ENCODE measurements around the gene ZMYND10. TPM values are rescaled to one million over a fixed set of nuclear protein-coding genes. Genes with fewer than 3 reads are reported as not detected.

Gene ZMYND10
- total and polyA plus RNA-seq, 9 of the 15 experiments (the other 6 are each of a cell fraction or from before 2014, with no cell fraction given): 0.20 to 2.8 (median 0.70) TPM

- TF ChIP-seq FOXA3 (CRISPR knock-in tag; conservative IDR thresholded peaks at IDR 0.05 in 1 of 2, IDR thresholded peaks at IDR 0.05 in 1 of 2): peak in 1 of 2 experiments; percentile 51; a peak in 1 of 4 replicates
- no peak for TF ChIP-seq ZFP1 (CRISPR knock-in tag; IDR thresholded peaks at IDR 0.05)
- TF ChIP-seq TBP (optimal IDR thresholded peaks at IDR 0.05; ENCODE audit: low read depth, low read length): no peak
- TF ChIP-seq NBN (IDR thresholded peaks at IDR 0.05; ENCODE audit: low read depth): no peak
- 0 out of 2 replicates have a peak, but pooled peaks have one; percentile 33 for TF ChIP-seq TARDBP (IDR thresholded peaks at IDR 0.05)
- TF ChIP-seq ADNP (tag; IDR thresholded peaks at IDR 0.05): no peak
- TF ChIP-seq, protein P1, sequence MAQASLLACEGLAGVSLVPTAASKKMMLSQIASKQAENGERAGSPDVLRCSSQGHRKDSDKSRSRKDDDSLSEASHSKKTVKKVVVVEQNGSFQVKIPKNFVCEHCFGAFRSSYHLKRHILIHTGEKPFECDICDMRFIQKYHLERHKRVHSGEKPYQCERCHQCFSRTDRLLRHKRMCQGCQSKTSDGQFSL (CRISPR knock-in tag; IDR thresholded peaks at IDR 0.05): no peak
- TF ChIP-seq, protein P1 (tag; IDR thresholded peaks at IDR 0.05): no peak
- TF ChIP-seq POLR2B (IDR thresholded peaks at IDR 0.05; ENCODE audit: low read depth, partially characterized antibody): peak; percentile 12
- no peak for TF ChIP-seq IRF2 (CRISPR knock-in tag; IDR thresholded peaks at IDR 0.05)
- TF ChIP-seq, protein P2, sequence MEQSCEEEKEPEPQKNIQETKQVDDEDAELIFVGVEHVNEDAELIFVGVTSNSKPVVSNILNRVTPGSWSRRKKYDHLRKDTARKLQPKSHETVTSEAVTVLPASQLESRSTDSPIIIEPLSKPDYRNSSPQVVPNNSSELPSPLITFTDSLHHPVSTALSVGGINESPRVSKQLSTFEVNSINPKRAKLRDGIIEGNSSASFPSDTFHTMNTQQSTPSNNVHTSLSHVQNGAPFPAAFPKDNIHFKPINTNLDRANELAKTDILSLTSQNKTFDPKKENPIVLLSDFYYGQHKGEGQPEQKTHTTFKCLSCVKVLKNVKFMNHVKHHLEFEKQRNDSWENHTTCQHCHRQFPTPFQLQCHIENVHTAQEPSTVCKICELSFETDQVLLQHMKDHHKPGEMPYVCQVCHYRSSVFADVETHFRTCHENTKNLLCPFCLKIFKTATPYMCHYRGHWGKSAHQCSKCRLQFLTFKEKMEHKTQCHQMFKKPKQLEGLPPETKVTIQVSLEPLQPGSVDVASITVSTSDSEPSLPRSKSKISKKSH (CRISPR knock-in tag; IDR thresholded peaks at IDR 0.05): no peak
- no peak for TF ChIP-seq ZNF707 (CRISPR knock-in tag; conservative IDR thresholded peaks at IDR 0.05)
- TF ChIP-seq CBFA2T3 (IDR thresholded peaks at IDR 0.05): no peak
- TF ChIP-seq, protein P3, sequence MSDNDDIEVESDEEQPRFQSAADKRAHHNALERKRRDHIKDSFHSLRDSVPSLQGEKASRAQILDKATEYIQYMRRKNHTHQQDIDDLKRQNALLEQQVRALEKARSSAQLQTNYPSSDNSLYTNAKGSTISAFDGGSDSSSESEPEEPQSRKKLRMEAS (CRISPR knock-in tag; IDR thresholded peaks at IDR 0.05): peak; percentile 69
- TF ChIP-seq, protein P4, sequence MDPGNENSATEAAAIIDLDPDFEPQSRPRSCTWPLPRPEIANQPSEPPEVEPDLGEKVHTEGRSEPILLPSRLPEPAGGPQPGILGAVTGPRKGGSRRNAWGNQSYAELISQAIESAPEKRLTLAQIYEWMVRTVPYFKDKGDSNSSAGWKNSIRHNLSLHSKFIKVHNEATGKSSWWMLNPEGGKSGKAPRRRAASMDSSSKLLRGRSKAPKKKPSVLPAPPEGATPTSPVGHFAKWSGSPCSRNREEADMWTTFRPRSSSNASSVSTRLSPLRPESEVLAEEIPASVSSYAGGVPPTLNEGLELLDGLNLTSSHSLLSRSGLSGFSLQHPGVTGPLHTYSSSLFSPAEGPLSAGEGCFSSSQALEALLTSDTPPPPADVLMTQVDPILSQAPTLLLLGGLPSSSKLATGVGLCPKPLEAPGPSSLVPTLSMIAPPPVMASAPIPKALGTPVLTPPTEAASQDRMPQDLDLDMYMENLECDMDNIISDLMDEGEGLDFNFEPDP (CRISPR knock-in tag; IDR thresholded peaks at IDR 0.05): no peak
- TF ChIP-seq, protein P5, sequence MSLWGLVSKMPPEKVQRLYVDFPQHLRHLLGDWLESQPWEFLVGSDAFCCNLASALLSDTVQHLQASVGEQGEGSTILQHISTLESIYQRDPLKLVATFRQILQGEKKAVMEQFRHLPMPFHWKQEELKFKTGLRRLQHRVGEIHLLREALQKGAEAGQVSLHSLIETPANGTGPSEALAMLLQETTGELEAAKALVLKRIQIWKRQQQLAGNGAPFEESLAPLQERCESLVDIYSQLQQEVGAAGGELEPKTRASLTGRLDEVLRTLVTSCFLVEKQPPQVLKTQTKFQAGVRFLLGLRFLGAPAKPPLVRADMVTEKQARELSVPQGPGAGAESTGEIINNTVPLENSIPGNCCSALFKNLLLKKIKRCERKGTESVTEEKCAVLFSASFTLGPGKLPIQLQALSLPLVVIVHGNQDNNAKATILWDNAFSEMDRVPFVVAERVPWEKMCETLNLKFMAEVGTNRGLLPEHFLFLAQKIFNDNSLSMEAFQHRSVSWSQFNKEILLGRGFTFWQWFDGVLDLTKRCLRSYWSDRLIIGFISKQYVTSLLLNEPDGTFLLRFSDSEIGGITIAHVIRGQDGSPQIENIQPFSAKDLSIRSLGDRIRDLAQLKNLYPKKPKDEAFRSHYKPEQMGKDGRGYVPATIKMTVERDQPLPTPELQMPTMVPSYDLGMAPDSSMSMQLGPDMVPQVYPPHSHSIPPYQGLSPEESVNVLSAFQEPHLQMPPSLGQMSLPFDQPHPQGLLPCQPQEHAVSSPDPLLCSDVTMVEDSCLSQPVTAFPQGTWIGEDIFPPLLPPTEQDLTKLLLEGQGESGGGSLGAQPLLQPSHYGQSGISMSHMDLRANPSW (CRISPR knock-in tag; IDR thresholded peaks at IDR 0.05): no peak
- no peak for TF ChIP-seq POLR2AphosphoS5 (IDR thresholded peaks at IDR 0.05; ENCODE audit: control insufficient read depth, insufficient read depth, low read depth, low read length)
- TF ChIP-seq THRA (IDR thresholded peaks at IDR 0.05): no peak
- TF ChIP-seq HDAC6 (IDR thresholded peaks at IDR 0.05; ENCODE audit: low read depth, low read length): no peak
- TF ChIP-seq ATF1 (CRISPR knock-in tag; IDR thresholded peaks at IDR 0.05): no peak
- no peak for TF ChIP-seq ATF1 (tag; IDR thresholded peaks at IDR 0.05)
Observed at GRCh38 chr3:50299929-50300680, 45.4 kb downstream of the ZMYND10 start (continued).

Measured in K562 (cell line).